ENCODE results near the gene DBNL.

The DBNL gene

DNA sequence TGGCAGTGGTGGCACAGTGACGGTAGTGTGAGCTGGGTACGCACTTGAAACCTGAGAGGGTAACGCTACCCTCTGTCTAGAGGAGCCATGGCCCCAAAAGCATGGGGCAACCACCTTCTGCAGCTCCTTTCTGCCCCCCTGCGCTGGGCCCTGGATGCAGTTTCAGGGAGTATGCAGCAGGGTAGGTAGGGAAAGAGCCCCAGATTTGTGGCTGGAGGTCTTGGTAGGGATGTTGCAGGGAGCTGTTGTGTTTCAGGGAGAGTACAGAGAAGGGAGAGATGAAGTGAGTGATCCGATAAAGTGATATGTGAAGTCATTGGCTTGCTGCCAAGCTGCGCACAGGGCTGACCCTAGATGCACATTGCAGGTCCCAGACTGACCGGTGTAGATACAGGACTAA lies 23.6 kb downstream of the DBNL start:
- DNase-seq (ENCODE audit: extremely low read depth, insufficient read length): no peak
- Histone ChIP-seq H3K36me3 (ENCODE audit: control insufficient read depth, insufficient read depth, low read length) (peaks cover 7% of the 10 kb centered on the region), H3K4me3 (replicated peaks; ENCODE audit: low read depth, low read length) (no peak overlapping the region), H3K27me3 (replicated peaks; ENCODE audit: control insufficient read depth, insufficient read depth, low read length) (no peaks in the 10 kb centered on the region)
- TF ChIP-seq, protein P1, sequence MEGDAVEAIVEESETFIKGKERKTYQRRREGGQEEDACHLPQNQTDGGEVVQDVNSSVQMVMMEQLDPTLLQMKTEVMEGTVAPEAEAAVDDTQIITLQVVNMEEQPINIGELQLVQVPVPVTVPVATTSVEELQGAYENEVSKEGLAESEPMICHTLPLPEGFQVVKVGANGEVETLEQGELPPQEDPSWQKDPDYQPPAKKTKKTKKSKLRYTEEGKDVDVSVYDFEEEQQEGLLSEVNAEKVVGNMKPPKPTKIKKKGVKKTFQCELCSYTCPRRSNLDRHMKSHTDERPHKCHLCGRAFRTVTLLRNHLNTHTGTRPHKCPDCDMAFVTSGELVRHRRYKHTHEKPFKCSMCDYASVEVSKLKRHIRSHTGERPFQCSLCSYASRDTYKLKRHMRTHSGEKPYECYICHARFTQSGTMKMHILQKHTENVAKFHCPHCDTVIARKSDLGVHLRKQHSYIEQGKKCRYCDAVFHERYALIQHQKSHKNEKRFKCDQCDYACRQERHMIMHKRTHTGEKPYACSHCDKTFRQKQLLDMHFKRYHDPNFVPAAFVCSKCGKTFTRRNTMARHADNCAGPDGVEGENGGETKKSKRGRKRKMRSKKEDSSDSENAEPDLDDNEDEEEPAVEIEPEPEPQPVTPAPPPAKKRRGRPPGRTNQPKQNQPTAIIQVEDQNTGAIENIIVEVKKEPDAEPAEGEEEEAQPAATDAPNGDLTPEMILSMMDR (IDR thresholded peaks at IDR 0.05; ENCODE audit: insufficient read depth, low read length, poor library complexity, severe bottlenecking): peak; percentile 1

DNA sequence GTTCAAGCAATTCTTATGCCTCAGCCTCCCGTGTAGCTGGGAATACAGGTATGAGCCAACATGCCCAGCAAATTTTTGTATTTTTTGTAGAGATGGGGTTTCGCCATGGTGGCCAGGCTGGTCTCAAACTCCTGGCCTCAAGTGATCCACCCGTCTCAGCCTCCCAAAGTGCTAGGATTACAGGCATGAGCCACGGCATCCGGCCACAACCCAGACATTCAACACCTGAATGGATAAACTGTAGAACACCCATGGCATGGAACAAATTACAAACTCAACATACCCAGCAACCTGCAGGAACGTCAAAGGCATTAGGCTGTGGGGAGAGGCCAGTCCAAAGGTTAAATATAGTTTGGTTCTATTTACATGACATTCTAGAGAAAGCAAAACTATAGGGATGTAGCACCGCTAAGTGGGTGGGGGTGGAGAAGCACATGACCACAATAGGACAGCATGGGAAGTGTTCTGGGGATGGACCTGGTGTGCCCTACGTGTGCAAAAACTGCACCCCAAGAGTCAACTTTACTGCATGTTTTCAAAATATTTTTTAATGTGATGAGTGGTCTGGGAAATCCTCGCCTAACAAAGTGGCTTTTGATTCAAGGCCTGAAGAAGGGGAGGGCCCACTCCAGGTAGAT lies 27.3 kb downstream of the DBNL start:
- H3K4me3 ChIP-seq (replicated peaks; ENCODE audit: low read depth, low read length): no peak overlapping the region
- no peak for DNase-seq (ENCODE audit: extremely low read depth, insufficient read length)
- TF ChIP-seq, protein P1 (IDR thresholded peaks at IDR 0.05; ENCODE audit: insufficient read depth, low read length, poor library complexity, severe bottlenecking): no peak
- H3K36me3 ChIP-seq (ENCODE audit: control insufficient read depth, insufficient read depth, low read length): peaks cover 27% of the 10 kb centered on the region
- H3K27me3 ChIP-seq (replicated peaks; ENCODE audit: control insufficient read depth, insufficient read depth, low read length): no peaks in the 10 kb centered on the region

- no peak for DNase-seq (ENCODE audit: extremely low read depth, insufficient read length)
- Histone ChIP-seq H3K36me3 (ENCODE audit: control insufficient read depth, insufficient read depth, low read length) (peaks cover 29% of the 10 kb centered on the region), H3K4me3 (replicated peaks; ENCODE audit: low read depth, low read length) (no peak overlapping the region), H3K27me3 (replicated peaks; ENCODE audit: control insufficient read depth, insufficient read depth, low read length) (no peaks in the 10 kb centered on the region)
- TF ChIP-seq, protein P1 (IDR thresholded peaks at IDR 0.05; ENCODE audit: insufficient read depth, low read length, poor library complexity, severe bottlenecking): peak; percentile 56
Observed at GRCh38 chr7:44072364-44073231, 28.1 kb downstream of the DBNL start.

DNA sequence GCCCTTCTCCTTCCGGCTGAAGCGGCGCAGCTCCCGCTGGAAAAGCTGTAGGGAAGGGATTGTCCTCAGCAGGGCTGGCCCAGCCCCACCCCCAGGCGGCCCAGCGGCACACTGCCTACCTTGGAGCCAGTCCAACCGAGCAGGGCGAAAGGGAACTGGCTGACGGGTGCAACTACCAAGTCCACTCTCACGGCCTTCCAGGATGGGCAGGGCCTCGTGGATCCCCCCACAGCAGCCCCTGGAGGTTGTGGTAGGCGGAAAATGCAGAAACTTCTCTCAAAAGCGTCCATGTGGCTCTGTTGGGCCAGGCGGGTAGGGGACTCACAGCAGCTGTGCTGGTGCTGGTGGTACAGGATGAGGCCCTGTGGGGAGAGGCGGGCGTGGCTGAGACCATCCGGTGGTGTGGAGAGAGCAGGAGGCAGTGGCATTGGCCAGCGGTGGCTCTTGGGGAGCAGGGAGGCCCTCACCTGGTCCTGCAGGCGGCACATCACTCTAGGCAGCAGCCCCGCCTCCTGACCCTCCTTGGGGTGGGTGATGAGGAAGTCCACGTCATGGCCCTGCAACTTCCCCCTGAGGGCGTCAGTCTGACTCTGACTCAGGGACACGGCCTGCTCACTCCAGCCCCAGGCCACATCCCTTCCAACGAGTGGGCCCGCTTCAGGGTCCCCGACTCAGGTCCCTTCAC lies 29.3 kb downstream of the DBNL start:
- TF ChIP-seq, protein P1 (IDR thresholded peaks at IDR 0.05; ENCODE audit: insufficient read depth, low read length, poor library complexity, severe bottlenecking): no peak
- H3K27me3 ChIP-seq (replicated peaks; ENCODE audit: control insufficient read depth, insufficient read depth, low read length): no peaks in the 10 kb centered on the region
- H3K4me3 ChIP-seq (replicated peaks; ENCODE audit: low read depth, low read length): peak overlapping the region; percentile 17
- H3K36me3 ChIP-seq (ENCODE audit: control insufficient read depth, insufficient read depth, low read length): peaks cover 38% of the 10 kb centered on the region
- DNase-seq (ENCODE audit: extremely low read depth, insufficient read length): peak; percentile 49

DNA sequence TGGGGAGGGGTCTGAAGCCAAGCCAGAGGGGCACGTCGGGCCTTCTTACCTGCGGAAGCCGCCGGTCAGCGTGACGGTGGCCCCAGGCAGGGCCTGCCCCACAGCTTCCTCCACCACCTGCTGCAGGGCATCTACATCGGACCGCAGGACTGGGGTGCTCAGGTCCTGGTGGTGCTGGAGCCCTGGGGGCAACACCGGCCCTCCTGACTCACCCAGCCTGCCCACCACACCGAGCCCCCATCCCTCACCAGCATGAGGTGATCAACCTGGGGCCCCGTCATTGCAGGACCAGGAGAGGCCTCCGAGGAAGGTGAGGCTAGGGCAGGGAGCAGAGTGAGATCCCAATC lies 29.8 kb downstream of the DBNL start:
- TF ChIP-seq, protein P1 (IDR thresholded peaks at IDR 0.05; ENCODE audit: insufficient read depth, low read length, poor library complexity, severe bottlenecking): no peak

More for the DNA sequence above, 29.8 kb downstream of the DBNL start:
- DNase-seq (ENCODE audit: extremely low read depth, insufficient read length): no peak
- H3K36me3 ChIP-seq (ENCODE audit: control insufficient read depth, insufficient read depth, low read length): peaks cover 41% of the 10 kb centered on the region
- peak overlapping the region; percentile 17 for H3K4me3 ChIP-seq (replicated peaks; ENCODE audit: low read depth, low read length)
- no peaks in the 10 kb centered on the region for H3K27me3 ChIP-seq (replicated peaks; ENCODE audit: control insufficient read depth, insufficient read depth, low read length)

Data from GM06990 (cell line).